Measurements from ENCODE around the gene GLIS1. TPM values are rescaled to one million over a fixed set of nuclear protein-coding genes. Genes with fewer than 3 reads are reported as not detected.

The GLIS1 gene
- total RNA-seq, 1 experiment from 2014 or later: 0.42 TPM

DNA sequence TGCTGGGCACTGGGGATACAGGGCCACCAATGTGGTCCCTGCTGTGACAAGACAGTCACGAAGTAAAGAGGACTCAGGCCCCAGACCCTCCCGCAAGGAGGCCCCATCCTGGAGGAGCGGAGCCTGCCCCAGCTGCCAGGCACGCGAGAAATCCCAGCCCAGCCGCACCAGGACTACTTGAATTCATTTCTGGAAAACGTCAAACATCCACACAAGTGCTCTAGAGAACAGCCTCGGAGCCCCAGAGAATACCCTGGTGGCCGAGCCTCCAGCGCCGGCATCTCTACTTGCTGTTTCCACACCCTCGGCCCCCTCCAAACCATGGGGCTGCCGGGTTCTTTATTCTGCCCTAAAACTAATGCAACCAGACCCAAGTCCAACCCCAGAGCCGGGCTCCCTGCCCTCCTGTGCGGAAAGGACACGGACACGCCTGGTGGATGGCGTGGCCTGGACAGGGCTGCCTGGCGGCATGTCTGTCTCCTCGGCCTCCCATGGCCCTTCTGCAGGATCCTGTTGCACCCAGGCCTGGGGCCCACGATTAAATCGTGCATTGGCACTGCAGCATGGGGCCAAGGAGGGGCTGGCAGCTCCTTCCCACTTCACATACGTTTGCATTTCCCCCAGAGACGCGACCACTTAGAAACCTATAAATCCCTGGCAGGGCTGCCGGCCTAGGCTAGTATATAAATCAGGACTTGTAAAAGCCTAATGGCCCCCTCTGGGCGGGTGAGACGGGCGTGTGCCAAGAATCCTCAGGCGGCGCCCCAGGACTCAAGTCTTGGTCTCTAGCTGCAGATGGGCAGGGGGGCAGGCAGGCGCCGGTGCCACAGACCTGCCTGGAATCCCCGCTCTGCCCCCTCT, 238.5 kb downstream of the GLIS1 start:
- Histone ChIP-seq H3K4me3 (ENCODE audit: insufficient read depth, low read depth, low read length) (no peak overlapping the region), H3K27me3 (ENCODE audit: control insufficient read depth, insufficient read depth, low read length) (peaks cover 2% of the 10 kb centered on the region; the same call in 1 of the 2 replicates), H3K36me3 (replicated peaks; ENCODE audit: control insufficient read depth, insufficient read depth, low read length) (no peaks in the 10 kb centered on the region)
- peak; percentile 66 for DNase-seq

DNA sequence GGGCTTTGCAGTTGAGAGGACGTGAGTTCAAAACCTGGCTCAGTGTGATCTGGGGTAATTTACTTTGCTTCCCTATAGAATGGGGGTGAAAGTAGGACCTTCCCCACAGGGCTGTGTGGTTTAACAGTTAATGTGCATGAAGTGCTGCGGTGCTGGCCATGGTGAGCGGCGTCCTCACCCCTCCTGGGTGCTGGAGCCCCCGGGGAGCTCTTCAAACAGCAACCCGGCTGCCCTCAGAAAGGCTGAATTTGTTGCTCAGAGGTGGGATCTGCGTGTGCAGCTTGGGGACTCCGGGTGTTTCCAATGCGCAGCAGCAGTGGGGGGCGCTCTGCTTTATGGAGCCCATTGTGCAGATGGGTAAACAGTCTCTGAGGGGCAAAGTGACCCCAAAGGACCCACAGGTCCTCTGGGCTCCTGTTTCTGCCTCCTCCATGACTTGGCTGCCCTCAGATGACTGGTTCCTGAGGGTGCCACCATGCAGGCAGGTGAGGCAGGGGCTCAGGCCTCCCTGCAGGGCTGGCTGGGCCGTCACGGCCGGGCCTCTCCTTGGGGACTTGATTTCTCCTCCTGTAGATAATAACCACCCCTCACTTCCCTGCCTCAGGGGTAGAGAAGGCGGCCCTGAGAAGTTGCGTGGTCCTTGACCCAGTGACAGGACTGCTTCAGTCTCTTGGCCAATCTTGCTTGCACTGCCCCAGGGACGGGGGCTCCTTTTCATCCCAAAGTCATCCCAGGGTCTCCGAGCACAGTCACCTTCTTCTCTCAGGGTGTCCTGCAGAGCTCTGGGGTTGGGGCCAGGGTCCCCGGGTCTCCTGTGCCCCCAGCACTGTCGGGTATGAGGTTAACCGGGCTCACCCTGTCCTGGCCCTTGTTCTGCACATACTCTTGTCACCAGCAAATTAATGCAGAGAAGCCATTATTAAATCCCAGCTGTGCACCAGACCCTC, 239.4 kb downstream of the GLIS1 start:
- DNase-seq: peak; percentile 29
- Histone ChIP-seq H3K36me3 (replicated peaks; ENCODE audit: control insufficient read depth, insufficient read depth, low read length) (no peaks in the 10 kb centered on the region), H3K4me3 (ENCODE audit: insufficient read depth, low read depth, low read length) (no peak overlapping the region), H3K27me3 (ENCODE audit: control insufficient read depth, insufficient read depth, low read length) (peaks cover 2% of the 10 kb centered on the region; the same call in 1 of the 2 replicates)

DNA sequence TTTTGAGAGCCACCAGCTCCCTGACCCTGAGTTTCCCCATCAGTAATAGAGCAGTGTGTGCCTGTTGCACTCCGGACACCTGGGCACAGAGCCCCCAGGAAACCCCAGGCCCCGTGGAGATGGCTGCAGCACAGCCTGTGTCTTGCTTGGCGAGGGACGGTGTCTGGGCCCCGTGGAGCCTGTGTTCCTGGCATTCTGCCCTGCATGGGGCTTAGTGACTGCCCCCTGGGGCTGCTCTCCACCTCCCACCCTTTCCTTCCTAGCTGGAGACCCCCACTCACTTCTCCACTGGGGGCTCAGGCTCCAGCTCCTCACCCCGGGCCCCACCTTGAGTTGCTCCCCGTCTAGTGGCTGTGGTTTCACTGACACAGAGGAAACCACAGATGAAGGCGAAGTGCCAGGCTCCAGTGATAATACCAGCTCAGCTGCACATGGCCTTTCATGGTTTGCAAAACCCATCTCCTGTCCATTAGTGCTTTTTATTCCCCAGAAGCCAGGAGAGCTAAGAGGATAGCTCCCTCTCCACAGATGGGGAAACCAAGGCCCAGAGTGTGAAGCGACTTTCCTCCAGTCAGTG, 240.3 kb downstream of the GLIS1 start:
- no peaks in the 10 kb centered on the region for H3K36me3 ChIP-seq (replicated peaks; ENCODE audit: control insufficient read depth, insufficient read depth, low read length)
- DNase-seq: no peak
- H3K27me3 ChIP-seq (ENCODE audit: control insufficient read depth, insufficient read depth, low read length): no peaks in the 10 kb centered on the region; the same call in 1 of the 2 replicates
- no peak overlapping the region for H3K4me3 ChIP-seq (ENCODE audit: insufficient read depth, low read depth, low read length)

DNA sequence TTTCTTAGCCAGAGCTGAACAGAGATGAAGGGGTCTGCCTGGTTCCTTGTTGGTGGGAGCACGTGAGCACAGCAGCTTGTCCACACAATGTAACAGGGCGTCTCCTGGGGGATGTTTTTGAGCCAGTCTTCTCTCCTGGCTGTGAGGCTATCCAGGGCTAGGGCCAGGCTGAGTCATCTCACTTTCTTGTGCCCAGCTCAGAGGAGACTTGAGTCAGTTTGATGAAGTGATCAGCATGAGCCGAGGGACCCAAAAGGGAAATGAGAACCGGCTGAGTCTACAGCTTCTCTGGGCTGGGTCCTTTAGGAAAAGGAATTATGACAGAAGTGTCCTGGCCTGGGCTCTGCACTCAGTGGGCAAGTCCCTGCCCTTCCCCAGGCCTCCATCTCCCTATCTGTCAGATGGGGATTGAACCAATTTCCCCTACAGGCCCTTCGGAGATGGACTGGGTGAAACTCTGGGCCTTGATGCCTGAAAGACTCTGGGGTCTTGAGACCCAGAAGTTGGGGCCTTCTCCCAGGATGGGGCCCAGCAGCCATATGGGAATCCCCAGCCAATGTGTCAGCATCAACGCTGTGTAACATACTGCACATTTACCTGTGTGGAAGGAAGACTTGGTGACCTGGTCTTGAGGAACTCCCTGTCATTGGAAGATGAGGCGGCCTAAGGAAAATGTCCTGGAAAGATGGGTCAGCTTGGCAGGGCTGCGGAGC, 243.2 kb downstream of the GLIS1 start:
- no peak overlapping the region for H3K4me3 ChIP-seq (ENCODE audit: insufficient read depth, low read depth, low read length)
- no peaks in the 10 kb centered on the region for H3K36me3 ChIP-seq (replicated peaks; ENCODE audit: control insufficient read depth, insufficient read depth, low read length)
- no peak for DNase-seq
- no peaks in the 10 kb centered on the region; the same call in 1 of the 2 replicates for H3K27me3 ChIP-seq (ENCODE audit: control insufficient read depth, insufficient read depth, low read length)

DNA sequence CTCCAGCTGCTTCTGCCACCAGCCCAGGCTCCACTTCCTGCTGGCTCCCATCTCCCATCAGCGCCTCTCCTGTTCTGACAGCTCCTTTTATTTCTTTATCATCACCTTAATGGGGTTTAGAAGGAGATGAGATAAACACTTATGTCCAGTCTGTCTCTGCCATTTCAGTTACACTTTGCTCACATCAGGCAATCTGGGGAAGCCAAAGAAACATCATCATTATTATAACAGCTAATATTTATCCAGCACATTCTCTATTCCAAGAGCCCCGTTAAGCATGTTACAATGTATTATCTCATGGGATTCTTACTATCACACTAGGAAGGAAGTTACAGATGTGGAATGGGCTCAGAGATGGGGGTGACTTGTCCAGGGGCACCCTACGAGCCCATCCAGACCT, 248.6 kb downstream of the GLIS1 start:
- no peak overlapping the region for H3K4me3 ChIP-seq (ENCODE audit: insufficient read depth, low read depth, low read length)
- peaks cover 1% of the 10 kb centered on the region; the same call in 1 of the 2 replicates for H3K27me3 ChIP-seq (ENCODE audit: control insufficient read depth, insufficient read depth, low read length)
- DNase-seq: no peak
- no peaks in the 10 kb centered on the region for H3K36me3 ChIP-seq (replicated peaks; ENCODE audit: control insufficient read depth, insufficient read depth, low read length)

DNA sequence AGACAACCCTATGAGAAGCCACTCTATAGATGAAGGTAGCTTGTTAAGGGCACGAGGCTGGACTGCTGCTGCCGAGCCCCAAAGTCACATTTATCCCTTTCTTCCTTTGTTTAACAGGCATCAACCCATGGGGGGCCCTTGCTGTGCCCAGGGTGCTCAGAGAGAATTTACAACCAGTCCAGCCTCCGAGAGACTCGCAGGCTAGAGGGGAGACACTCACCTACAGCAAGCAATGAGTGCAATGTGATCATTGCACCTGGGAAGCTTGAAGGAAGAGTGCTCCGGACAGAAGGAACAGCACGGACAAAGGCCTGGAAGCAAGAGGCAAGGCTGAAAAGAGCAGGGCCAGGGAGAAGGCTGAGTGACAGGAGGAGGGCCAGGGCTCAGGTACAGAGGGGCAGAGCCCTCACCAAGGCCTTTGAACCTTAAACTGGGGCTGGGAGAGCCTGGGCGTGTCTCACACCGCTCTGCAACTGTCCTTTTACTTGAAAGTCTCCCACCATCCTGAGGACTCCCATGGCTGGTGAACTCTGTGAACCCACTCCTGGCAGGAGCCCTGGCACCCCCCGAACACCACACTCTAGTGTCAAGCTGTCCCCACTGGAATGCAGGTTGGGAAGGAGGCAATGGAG, 252.5 kb downstream of the GLIS1 start:
- H3K36me3 ChIP-seq (replicated peaks; ENCODE audit: control insufficient read depth, insufficient read depth, low read length): no peaks in the 10 kb centered on the region
- no peak for DNase-seq
- H3K27me3 ChIP-seq (ENCODE audit: control insufficient read depth, insufficient read depth, low read length): peaks cover 1% of the 10 kb centered on the region; the same call in 1 of the 2 replicates
- no peak overlapping the region for H3K4me3 ChIP-seq (ENCODE audit: insufficient read depth, low read depth, low read length)

DNA sequence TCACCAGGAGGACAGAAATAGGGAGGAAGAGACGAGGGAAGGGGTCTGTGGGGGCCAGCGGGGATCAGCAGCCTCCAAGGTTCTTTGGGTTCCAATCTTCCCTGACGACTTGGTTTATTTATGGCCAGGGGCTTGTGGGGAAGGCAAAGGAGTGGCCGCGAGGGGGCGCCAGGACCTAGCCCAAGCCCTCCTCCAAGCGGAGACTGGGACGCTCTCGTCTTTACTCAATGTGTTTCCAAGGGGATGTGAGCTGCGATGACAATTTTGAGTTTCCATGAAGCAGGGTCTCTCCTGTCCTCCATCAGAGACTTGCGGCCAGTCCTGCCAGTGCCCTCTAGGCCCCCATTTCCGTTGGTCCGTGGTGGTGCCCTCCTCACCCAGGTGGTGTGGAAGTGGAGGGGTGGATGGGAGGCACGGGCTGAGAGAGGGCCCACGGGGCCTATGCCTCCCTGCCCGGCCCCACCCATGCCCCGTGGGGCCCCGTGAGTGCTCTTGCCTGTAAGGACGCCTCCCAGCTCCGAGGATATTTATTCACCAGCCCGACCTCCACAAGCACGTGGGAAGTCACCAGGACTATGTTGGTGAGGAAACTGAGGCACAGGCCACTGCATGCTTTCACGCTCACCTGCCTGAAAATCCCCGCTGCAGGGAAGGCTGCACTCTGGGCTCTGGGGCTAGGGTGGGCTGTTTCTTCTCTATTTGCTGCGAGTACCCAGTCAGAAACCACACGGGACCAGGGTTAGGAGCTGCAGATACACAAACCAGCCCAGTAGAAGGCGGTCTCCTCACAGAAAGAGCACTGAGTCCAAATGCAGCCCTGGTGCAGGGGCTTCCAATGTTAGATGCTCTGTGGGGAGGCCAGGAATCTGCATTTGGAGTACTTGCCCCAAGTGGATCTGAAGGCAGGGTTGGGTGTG, 253.2 kb downstream of the GLIS1 start:
- Histone ChIP-seq H3K36me3 (replicated peaks; ENCODE audit: control insufficient read depth, insufficient read depth, low read length) (no peaks in the 10 kb centered on the region), H3K27me3 (ENCODE audit: control insufficient read depth, insufficient read depth, low read length) (peaks cover 1% of the 10 kb centered on the region; the same call in 1 of the 2 replicates), H3K4me3 (ENCODE audit: insufficient read depth, low read depth, low read length) (no peak overlapping the region)
- DNase-seq: peak; percentile 95

DNA sequence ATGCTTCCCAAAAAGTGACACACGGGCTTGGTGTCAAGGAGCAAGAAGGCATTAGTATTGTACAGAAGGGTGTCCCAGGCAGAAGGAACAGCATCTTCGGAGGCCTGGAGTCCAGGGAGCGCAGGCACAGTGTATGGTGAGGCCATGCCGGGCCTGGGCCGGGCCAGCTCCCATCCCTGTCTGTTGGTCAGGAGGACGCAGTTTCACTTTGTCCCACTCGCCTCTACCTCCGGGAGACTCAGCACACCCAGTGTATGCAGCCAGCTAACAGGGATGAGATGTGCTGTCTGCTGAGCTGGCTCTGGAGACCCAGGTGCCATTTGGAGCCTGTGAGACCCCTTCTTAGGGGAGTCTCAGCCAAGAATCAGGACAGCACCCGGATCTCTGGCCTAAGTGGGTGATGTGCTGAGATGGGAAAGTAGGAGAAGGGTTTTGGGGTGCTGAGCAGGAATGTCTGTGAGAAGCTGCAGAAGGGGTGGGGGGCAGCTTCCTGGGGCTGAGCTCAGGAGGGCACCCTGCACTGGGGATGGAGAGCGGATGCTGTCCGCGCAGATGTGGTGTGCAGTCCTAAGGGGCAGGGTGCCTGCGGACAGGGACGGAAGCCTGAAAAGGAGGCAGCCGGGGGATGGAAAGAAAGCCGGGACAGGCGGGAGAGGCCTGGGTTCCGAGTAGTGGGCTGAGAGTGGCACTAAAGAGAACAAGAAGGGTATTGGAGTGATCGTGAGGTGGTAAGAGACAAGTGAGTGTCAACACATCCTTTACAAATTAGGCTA, 254.1 kb downstream of the GLIS1 start:
- peaks cover 1% of the 10 kb centered on the region; the same call in 1 of the 2 replicates for H3K27me3 ChIP-seq (ENCODE audit: control insufficient read depth, insufficient read depth, low read length)
- H3K4me3 ChIP-seq (ENCODE audit: insufficient read depth, low read depth, low read length): no peak overlapping the region
- DNase-seq: no peak
- no peaks in the 10 kb centered on the region for H3K36me3 ChIP-seq (replicated peaks; ENCODE audit: control insufficient read depth, insufficient read depth, low read length)

DNA sequence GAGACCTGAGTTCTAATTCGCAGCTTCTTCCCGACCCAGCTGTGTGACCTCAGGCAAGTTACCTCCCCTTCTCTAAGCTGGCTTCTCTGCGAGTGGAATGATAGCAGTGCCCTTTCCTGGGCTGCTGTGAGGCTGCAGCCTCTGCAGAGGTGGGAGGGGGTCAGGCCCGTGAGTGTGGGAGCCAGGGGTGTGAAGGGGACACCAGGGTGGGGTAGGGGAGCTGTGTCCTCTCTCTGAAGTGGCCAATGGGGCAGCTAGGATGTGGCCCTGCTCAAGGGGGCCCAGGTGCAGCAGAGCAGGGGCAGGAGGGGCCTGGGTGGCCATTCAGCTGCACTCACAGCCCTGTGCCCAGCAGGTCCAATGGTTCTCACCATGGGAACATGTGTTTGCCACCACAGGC, 255.3 kb downstream of the GLIS1 start:
- no peak for DNase-seq
- Histone ChIP-seq H3K27me3 (ENCODE audit: control insufficient read depth, insufficient read depth, low read length) (peaks cover 1% of the 10 kb centered on the region; the same call in 1 of the 2 replicates), H3K4me3 (ENCODE audit: insufficient read depth, low read depth, low read length) (no peak overlapping the region), H3K36me3 (replicated peaks; ENCODE audit: control insufficient read depth, insufficient read depth, low read length) (no peaks in the 10 kb centered on the region)

DNA sequence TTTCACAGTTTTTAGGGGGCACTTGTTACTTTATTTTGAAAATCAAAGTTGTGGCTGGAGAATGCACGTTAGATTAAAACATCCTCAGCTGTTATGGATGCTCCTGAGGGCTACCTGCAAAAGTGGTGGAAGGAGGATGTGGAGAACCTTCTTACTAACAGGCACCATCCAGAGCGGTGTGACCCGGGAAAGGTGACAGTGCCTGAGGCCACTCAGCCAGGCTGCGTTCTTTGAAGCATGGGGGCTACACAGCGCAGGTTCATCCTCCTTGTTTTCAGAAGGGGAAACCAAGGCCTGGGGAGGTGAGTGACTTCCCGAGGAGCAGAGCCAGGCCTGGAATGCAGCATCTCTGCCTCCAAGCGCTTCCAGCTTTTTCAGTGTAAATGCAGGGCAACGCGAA, 255.8 kb downstream of the GLIS1 start:
- no peaks in the 10 kb centered on the region for H3K36me3 ChIP-seq (replicated peaks; ENCODE audit: control insufficient read depth, insufficient read depth, low read length)
- peaks cover 1% of the 10 kb centered on the region; the same call in 1 of the 2 replicates for H3K27me3 ChIP-seq (ENCODE audit: control insufficient read depth, insufficient read depth, low read length)
- no peak for DNase-seq
- H3K4me3 ChIP-seq (ENCODE audit: insufficient read depth, low read depth, low read length): no peak overlapping the region

DNA sequence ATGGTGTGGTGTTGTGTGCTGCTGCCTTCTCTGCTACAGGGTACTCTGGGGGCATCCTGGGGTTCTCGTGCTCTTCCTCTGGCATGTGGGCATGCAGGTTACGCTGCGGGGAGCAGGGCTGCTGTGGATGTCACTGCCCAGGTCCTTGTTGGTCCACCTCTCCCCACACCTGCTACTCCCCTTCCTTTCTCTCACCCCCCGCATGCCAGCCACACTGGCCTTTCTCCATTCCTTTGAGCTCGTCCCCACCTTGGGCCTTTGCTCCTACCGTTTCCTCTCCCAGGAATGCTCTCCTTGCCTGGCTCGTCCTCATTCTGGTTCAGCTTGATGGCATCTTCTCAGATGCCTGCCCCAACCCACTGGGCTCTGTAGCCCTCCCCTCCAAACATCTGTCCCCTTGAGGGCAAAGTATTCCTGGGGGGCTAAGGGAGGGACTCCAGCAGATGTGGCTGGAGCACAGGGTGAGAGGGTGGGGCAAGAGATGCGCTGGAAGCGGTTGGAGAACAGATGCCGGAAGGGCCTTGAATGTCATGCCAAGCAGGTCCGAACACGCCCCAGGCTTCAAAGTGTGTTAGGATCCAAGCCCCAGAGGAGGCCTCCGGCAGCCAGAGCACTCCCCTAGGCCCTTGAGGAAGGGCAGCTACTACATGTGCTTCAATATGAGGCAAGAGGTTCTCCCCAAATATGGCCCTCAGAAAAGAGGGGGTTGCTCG, 256.4 kb downstream of the GLIS1 start:
- Histone ChIP-seq H3K36me3 (replicated peaks; ENCODE audit: control insufficient read depth, insufficient read depth, low read length) (no peaks in the 10 kb centered on the region), H3K4me3 (ENCODE audit: insufficient read depth, low read depth, low read length) (no peak overlapping the region), H3K27me3 (ENCODE audit: control insufficient read depth, insufficient read depth, low read length) (peaks cover 1% of the 10 kb centered on the region; the same call in 1 of the 2 replicates)
- no peak for DNase-seq

DNA sequence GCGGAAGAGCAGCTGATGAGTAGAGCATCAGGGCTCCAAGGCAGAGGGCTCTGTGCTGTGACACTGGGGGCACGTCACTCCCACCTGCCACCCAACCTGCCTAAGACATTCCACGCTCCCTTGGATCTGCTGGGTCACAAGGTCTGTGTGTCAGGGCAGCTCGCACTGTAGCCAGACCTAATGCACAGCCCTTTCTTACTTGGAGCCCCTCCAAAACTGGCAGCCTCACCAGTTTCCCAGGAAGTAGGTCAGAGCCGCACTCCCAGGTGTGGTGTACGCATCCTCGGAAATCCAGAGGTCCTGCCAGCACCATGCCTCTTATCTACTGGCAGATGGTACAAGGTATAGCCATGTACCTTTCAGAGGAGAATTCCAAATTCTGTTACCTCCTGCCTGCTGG, 257.5 kb downstream of the GLIS1 start:
- DNase-seq: no peak
- no peaks in the 10 kb centered on the region for H3K36me3 ChIP-seq (replicated peaks; ENCODE audit: control insufficient read depth, insufficient read depth, low read length)

More for the DNA sequence above, 257.5 kb downstream of the GLIS1 start:
- Histone ChIP-seq H3K27me3 (ENCODE audit: control insufficient read depth, insufficient read depth, low read length) (no peaks in the 10 kb centered on the region; the same call in 1 of the 2 replicates), H3K4me3 (ENCODE audit: insufficient read depth, low read depth, low read length) (no peak overlapping the region)

Data from H7 (cell line).